Skin of body (tissue), 3 donors: Measurements from ENCODE around the gene GNB4. TPM values are rescaled to one million over a fixed set of nuclear protein-coding genes. Genes with fewer than 3 reads are reported as not detected.

ENCODE experiments used
- DNase-seq: peaks from one replicate; lab custom pipeline; 2025; lab: John Stamatoyannopoulos, UW
- small RNA-seq: library from RNA; depleted of rRNA; stranded (forward); fragments of <200 nt; gene quantifications from one replicate; pipeline ENCODE3, GENCODE V24; 2014; ENCODE audit warnings: low replicate concordance
- total RNA-seq: library from RNA; depleted of rRNA; stranded (reverse); fragments of >200 nt; gene quantifications from one replicate; pipeline ENCODE4 v1.2.3, GENCODE V29; 2014

Gene GNB4
- total RNA-seq, 1 donor from 2014 or later = 57.4 TPM

GRCh38 chr3:179363332-179363731 lies 87.9 kb downstream of the GNB4 start:
- no peak for DNase-seq

GRCh38 chr3:179355996-179356395 lies 95.3 kb downstream of the GNB4 start:
- DNase-seq = no peak

GRCh38 chr3:179348325-179349013 lies 102.8 kb downstream of the GNB4 start:
- no peak for DNase-seq

GRCh38 chr3:179347345-179348194 lies 103.7 kb downstream of the GNB4 start, which contains the start of gene MFN1:
TSS of gene MFN1 (plus strand) at chr3:179347709. CDS start at chr3:179348852, 1,143 bp downstream.
- peak; percentile 97 for DNase-seq

Small RNA genes within 50 kb of the gene (small RNA-seq; reads per million reads assigned to genes)
- not detected for gene AC007620.1

Other genes starting within 250 kb of the GNB4 start
- gene KCNMB3, start 200.4 kb downstream of the GNB4 start, total RNA-seq = 2.0 TPM
- 36.9 TPM for gene ZNF639, start 128.4 kb downstream of the GNB4 start, total RNA-seq
- 96.2 TPM for gene MFN1, start 103.8 kb downstream of the GNB4 start, total RNA-seq
- 45.8 TPM for gene ACTL6A, start 111.5 kb upstream of the GNB4 start, total RNA-seq
- gene MRPL47, start 153.2 kb upstream of the GNB4 start, total RNA-seq = 26.8 TPM
- 142 TPM for gene NDUFB5, start 153.3 kb upstream of the GNB4 start, total RNA-seq
- gene USP13, start 201.6 kb upstream of the GNB4 start, total RNA-seq = 12.6 TPM